B cell (primary cell): ENCODE measurements around the gene KSR2. TPM values are rescaled to one million over a fixed set of nuclear protein-coding genes. Genes with fewer than 3 reads are reported as not detected.
"Not testable (repeated sequence)": the region's sequence is repeated elsewhere in the genome, so short reads cannot be mapped to it uniquely, and the experiment has no call there.

Source experiments
- ATAC-seq: fragments of 200-7000 bp; cut with Tn5 transposase; one replicate; pipeline ENCODE4 v1.10.0; 2021; ENCODE audit warnings: low read depth, mild to moderate bottlenecking, moderate number of reproducible peaks, moderate library complexity
- CTCF ChIA-PET: fragments of 350-600 bp; sonication (Branson Sonifier 250); formaldehyde crosslinking; loops from one replicate; lab custom pipeline; 2021; ENCODE audit warnings: antibody characterized with exemption, inconsistent platforms; lab: Charles Lee
- POLR2A ChIA-PET: fragments of 350-600 bp; sonication (Branson Sonifier 250); formaldehyde crosslinking; loops from one replicate; lab custom pipeline; 2021; ENCODE audit warnings: antibody characterized with exemption; lab: Charles Lee
- DNase-seq: peaks from one replicate; pipeline ENCODE4 v3.0.0; 2013
- H2AFZ ChIP-seq: 2 replicates; pipeline ENCODE4 v1.6.1; 2012; ENCODE audit warnings: mild to moderate bottlenecking, low read depth, low read length; ENCODE audit not compliant: insufficient read depth, poor library complexity, severe bottlenecking
- H3K27ac ChIP-seq, 2 donors: 1 replicate in 1 of 2; 2 replicates in 1 of 2; pipeline ENCODE4 v1.5.1; 2012 to 2013; ENCODE audit warnings: low read length in 2 of 2, mild to moderate bottlenecking in 2 of 2, moderate library complexity in 1 of 2
- H3K27me3 ChIP-seq, 4 experiments: fragments of 200-600 bp in 1 of 4; sonication (generic) in 1 of 4; replicated peaks in 1 of 4; 1 replicate in 2 of 4; 2 replicates in 2 of 4; pipeline versions ENCODE4 v1.6.1 to v1.7.0; 2013 to 2016; ENCODE audit warnings: low read length in 3 of 4, mild to moderate bottlenecking in 2 of 4, mixed read lengths in 1 of 4, moderate library complexity in 1 of 4; ENCODE audit not compliant: insufficient read depth in 4 of 4, control insufficient read depth in 3 of 4; ENCODE audit errors: control extremely low read depth in 1 of 4
- H3K36me3 ChIP-seq, 2 experiments: replicated peaks in 1 of 2; 1 replicate in 1 of 2; 2 replicates in 1 of 2; pipeline versions ENCODE4 v1.6.1 to v1.7.1; 2013; ENCODE audit warnings: low read length in 1 of 2; ENCODE audit not compliant: insufficient read depth in 2 of 2, control insufficient read depth in 1 of 2; ENCODE audit errors: control extremely low read depth in 1 of 2, extremely low read depth in 1 of 2
- H3K4me1 ChIP-seq, 2 donors: fragments of 200-600 bp in 1 of 2; sonication (generic) in 1 of 2; 1 replicate in 1 of 2; 2 replicates in 1 of 2; pipeline versions ENCODE4 v1.5.1 to v1.6.1; 2013 to 2017; ENCODE audit warnings: low read length in 2 of 2; ENCODE audit not compliant: control insufficient read depth in 2 of 2, insufficient read depth in 2 of 2
- H3K4me2 ChIP-seq: replicated peaks from 2 replicates; pipeline ENCODE3; 2012; ENCODE audit warnings: mild to moderate bottlenecking, low read depth, low read length; ENCODE audit not compliant: poor library complexity, severe bottlenecking
- H3K4me3 ChIP-seq, 5 experiments: fragments of 200-600 bp in 1 of 5; sonication (generic) in 1 of 5; 1 replicate in 3 of 5; 2 replicates in 2 of 5; pipeline versions ENCODE4 v1.5.1 to v1.7.0; 2011 to 2016; ENCODE audit warnings: low read length in 4 of 5, mild to moderate bottlenecking in 4 of 5, low read depth in 2 of 5, control low read depth in 1 of 5, moderate library complexity in 1 of 5; ENCODE audit not compliant: insufficient read depth in 1 of 5; ENCODE audit errors: control extremely low read depth in 1 of 5, extremely low read depth in 1 of 5
- H3K79me2 ChIP-seq: fragments of 200-600 bp; sonication (generic); one replicate; pipeline ENCODE4 v1.6.0; 2016; ENCODE audit warnings: low read length; ENCODE audit not compliant: control insufficient read depth, insufficient read depth
- H3K9ac ChIP-seq: fragments of 200-600 bp; sonication (generic); 2 replicates; pipeline ENCODE4 v1.6.1; 2017; ENCODE audit warnings: mild to moderate bottlenecking, low read length, moderate library complexity
- H3K9me3 ChIP-seq, 3 donors: one replicate each; pipeline versions ENCODE4 v1.6.1 to v1.7.1; 2013; ENCODE audit warnings: low read length in 2 of 3; ENCODE audit not compliant: control insufficient read depth in 2 of 3, insufficient read depth in 1 of 3; ENCODE audit errors: control extremely low read depth in 1 of 3
- H4K20me1 ChIP-seq: 2 replicates; pipeline ENCODE4 v1.6.0; 2012; ENCODE audit warnings: mild to moderate bottlenecking, low read length; ENCODE audit not compliant: insufficient read depth, control insufficient read depth, poor library complexity, severe bottlenecking
- H3K27ac Mint-ChIP-seq: one replicate; pipeline ENCODE4 v1.8.0; 2021; ENCODE audit warnings: mixed read lengths
- H3K27me3 Mint-ChIP-seq: one replicate; pipeline ENCODE4 v1.8.0; 2021; ENCODE audit warnings: mixed read lengths
- H3K4me1 Mint-ChIP-seq: one replicate; pipeline ENCODE4 v1.8.0; 2021; ENCODE audit warnings: mixed read lengths
- H3K4me3 Mint-ChIP-seq: one replicate; pipeline ENCODE4 v1.8.0; 2021; ENCODE audit warnings: mixed read lengths
- H3K9me3 Mint-ChIP-seq: one replicate; pipeline ENCODE4 v1.8.0; 2022; ENCODE audit warnings: mixed read lengths; ENCODE audit not compliant: insufficient read depth
- CTCF ChIP-seq: fragments of 200-600 bp; IDR thresholded peaks from one replicate; pipeline ENCODE4 v1.8.0; 2022; ENCODE audit warnings: antibody characterized with exemption, mild to moderate bottlenecking
- EZH2 ChIP-seq: IDR thresholded peaks from 2 replicates; pipeline ENCODE4 v1.6.1; 2012; ENCODE audit warnings: borderline replicate concordance, low read depth, mild to moderate bottlenecking, moderate library complexity, low read length; ENCODE audit not compliant: insufficient read depth, poor library complexity, severe bottlenecking
- WGBS: methylation state at CpG from one replicate; pipeline ENCODE4 v1.1.5; 2013; ENCODE audit warnings: missing lambda C conversion rate; ENCODE audit not compliant: insufficient coverage; 5-methylcytosine and 5-hydroxymethylcytosine counted together
- intact Hi-C: fragments of 100-400 bp; cut with micrococcal nuclease; formaldehyde crosslinking; loops from one replicate; pipeline ENCODE4 v1.10.0; 2022
- polyA plus RNA-seq: library from polyadenylated mRNA; depleted of rRNA; stranded (reverse); fragments of >200 nt; gene quantifications from 2 replicates; pipeline ENCODE4 v1.2.3, GENCODE V29; 2012
- total RNA-seq, 2 donors: library from RNA; stranded (reverse); fragments of 120-200 nt in 1 of 2; gene quantifications; 1 replicate in 1 of 2; 2 replicates in 1 of 2; pipeline versions ENCODE4 v1.2.3 to v1.2.4, GENCODE V29; 2013 to 2022

The KSR2 gene
- total and polyA plus RNA-seq, 2 donors (not counting 1 experiment from before 2014, with no cell fraction given): not detected

- POLR2A ChIA-PET: no interaction called here
- no peak for TF ChIP-seq CTCF
- Histone ChIP-seq H2AFZ (no peak overlapping the region), H3K4me3 (no peak overlapping the region), H4K20me1 (no peaks in the 10 kb centered on the region), H3K36me3 (no peaks in the 10 kb centered on the region), H3K79me2 (no peaks in the 10 kb centered on the region), H3K4me2 (no peak overlapping the region), H3K27me3 (peaks cover 0 to 5% (median 0%) of the 10 kb centered on the region in 4 experiments), H3K27ac (no peak overlapping the region), H3K9me3 (peaks cover 0 to 15% (median 0%) of the 10 kb centered on the region in 3 donors), H3K9ac (no peak overlapping the region), H3K4me1 (no peaks in the 10 kb centered on the region)
- peaks cover 20% of the 10 kb centered on the region for H3K27me3 Mint-ChIP-seq
- no peak overlapping the region for H3K4me3 Mint-ChIP-seq
- WGBS: 81% methylated on average over 8 of the region's 10 CpGs
- H3K27ac Mint-ChIP-seq: no peak overlapping the region
- ATAC-seq (no peak), DNase-seq (no peak)
- CTCF ChIA-PET: no interaction called here
- intact Hi-C loops: no loop called here
- H3K4me1 Mint-ChIP-seq: no peaks in the 10 kb centered on the region
- no peaks in the 10 kb centered on the region for H3K9me3 Mint-ChIP-seq
Measured at GRCh38 chr12:117863002-117863709, 105.6 kb downstream of the KSR2 start.

- peaks cover 20% of the 10 kb centered on the region for H3K27me3 Mint-ChIP-seq
- H3K27ac ChIP-seq: no peak overlapping the region
- CTCF ChIA-PET: interaction anchor here (5.3 kb wide), 1 partner anchor 12 kb away, joined by 25 read pairs; no protein-coding TSS in a partner anchor
- no peak for DNase-seq
- peaks cover 0 to 5% (median 0%) of the 10 kb centered on the region in 4 experiments for H3K27me3 ChIP-seq
- ATAC-seq: no peak
- H3K4me1 ChIP-seq: no peaks in the 10 kb centered on the region
- intact Hi-C loops: no loop called here
- H3K4me3 ChIP-seq: no peak overlapping the region
- H3K4me2 ChIP-seq: no peak overlapping the region
- H3K9me3 ChIP-seq: peaks cover 0 to 11% (median 0%) of the 10 kb centered on the region in 3 donors
- no peak overlapping the region for H2AFZ ChIP-seq
- no peaks in the 10 kb centered on the region for H3K4me1 Mint-ChIP-seq
- no peaks in the 10 kb centered on the region for H3K36me3 ChIP-seq
- no peak overlapping the region for H3K9ac ChIP-seq
- TF ChIP-seq EZH2: no peak
- no peak for TF ChIP-seq CTCF
- H3K79me2 ChIP-seq: no peaks in the 10 kb centered on the region
- H3K4me3 Mint-ChIP-seq: no peak overlapping the region
- POLR2A ChIA-PET: no interaction called here
- H3K27ac Mint-ChIP-seq: no peak overlapping the region
- no peaks in the 10 kb centered on the region for H3K9me3 Mint-ChIP-seq
- no peaks in the 10 kb centered on the region for H4K20me1 ChIP-seq
Measured at GRCh38 chr12:117861691-117862090, 107.1 kb downstream of the KSR2 start.

GRCh38 chr12:117860787-117861290 is 108.0 kb downstream of the KSR2 start:
- H3K27me3 ChIP-seq, H3K4me3 Mint-ChIP-seq, intact Hi-C loops, H3K9ac ChIP-seq, H3K4me1 Mint-ChIP-seq, H3K27ac ChIP-seq, H2AFZ ChIP-seq, H3K27ac Mint-ChIP-seq, H3K4me3 ChIP-seq, ATAC-seq, POLR2A ChIA-PET, H3K4me1 ChIP-seq, H3K79me2 ChIP-seq, H3K9me3 Mint-ChIP-seq, H3K4me2 ChIP-seq, H4K20me1 ChIP-seq, H3K36me3 ChIP-seq, DNase-seq: not testable (repeated sequence)
- peaks cover 20% of the 10 kb centered on the region for H3K27me3 Mint-ChIP-seq
- 90% methylated on average over 11 of the region's 13 CpGs for WGBS
- H3K9me3 ChIP-seq: peaks cover 0 to 11% (median 0%) of the 10 kb centered on the region in 3 donors
- CTCF ChIA-PET: interaction anchor here (5.3 kb wide), 1 partner anchor 11 kb away, joined by 25 read pairs; no protein-coding TSS in a partner anchor
